IPS-NIHi7 (cell line): ENCODE measurements around the gene SHISA6.

Experiments used
- DNase-seq: peaks from one replicate; pipeline ENCODE4 v3.0.0; 2012; ENCODE audit warnings: mixed read lengths; ENCODE audit errors: extremely low spot score

The SHISA6 gene

GRCh38 chr17:11240841-11241610 lies at the start of gene SHISA6:
SHISA6 (plus strand) TSS chr17:11241213.
- peak; percentile 57 for DNase-seq

- DNase-seq: no peak
Measured at GRCh38 chr17:11195801-11196200, 45.2 kb upstream of the SHISA6 start.

GRCh38 chr17:11204991-11205390 lies 36.0 kb upstream of the SHISA6 start:
- DNase-seq: no peak

GRCh38 chr17:11205659-11206058 lies 35.4 kb upstream of the SHISA6 start:
- no peak for DNase-seq

GRCh38 chr17:11209906-11210305 lies 31.1 kb upstream of the SHISA6 start:
- no peak for DNase-seq

GRCh38 chr17:11212792-11213191 lies 28.2 kb upstream of the SHISA6 start:
- DNase-seq: no peak

- DNase-seq: no peak
Measured at GRCh38 chr17:11216976-11217375, 24.0 kb upstream of the SHISA6 start.

GRCh38 chr17:11221196-11221595 lies 19.8 kb upstream of the SHISA6 start:
- no peak for DNase-seq

- DNase-seq: no peak
Measured at GRCh38 chr17:11221721-11222120, 19.3 kb upstream of the SHISA6 start.

- peak; percentile 57 for DNase-seq
Measured at GRCh38 chr17:11238705-11239104, 2.3 kb upstream of the SHISA6 start.

GRCh38 chr17:11239379-11239970 lies 1.5 kb upstream of the SHISA6 start:
- no peak for DNase-seq

GRCh38 chr17:11240041-11240840 lies 772 bp upstream of the SHISA6 start:
- DNase-seq: peak; percentile 67

GRCh38 chr17:11241611-11242226 lies 706 bp downstream of the SHISA6 start:
- DNase-seq: peak; percentile 29

- no peak for DNase-seq
Measured at GRCh38 chr17:11242411-11242810, 1.4 kb downstream of the SHISA6 start.

- DNase-seq: no peak
Measured at GRCh38 chr17:11244776-11245175, 3.8 kb downstream of the SHISA6 start.

- no peak for DNase-seq
Measured at GRCh38 chr17:11245187-11245586, 4.2 kb downstream of the SHISA6 start.

GRCh38 chr17:11245791-11246190 lies 4.8 kb downstream of the SHISA6 start:
- DNase-seq: no peak

- no peak for DNase-seq
Measured at GRCh38 chr17:11250161-11250560, 9.1 kb downstream of the SHISA6 start.

GRCh38 chr17:11251561-11252107 lies 10.6 kb downstream of the SHISA6 start:
- DNase-seq: no peak

- no peak for DNase-seq
Measured at GRCh38 chr17:11252146-11252545, 11.1 kb downstream of the SHISA6 start.

- DNase-seq: no peak
Measured at GRCh38 chr17:11256877-11257276, 15.9 kb downstream of the SHISA6 start.
